GM12878 (cell line): Measurements from ENCODE around the gene CCL11.

Experiments used
- HDGF ChIP-seq: fragments of 450-650 bp; IDR thresholded peaks from 2 replicates; pipeline ENCODE4 v1.6.1; 2016; ENCODE audit warnings: antibody characterized with exemption
- KDM1A ChIP-seq: fragments of 200-600 bp; sonication (generic); IDR thresholded peaks from 2 replicates; pipeline ENCODE4 v1.6.1; 2016; ENCODE audit warnings: borderline replicate concordance

GRCh38 chr17:34242587-34243363 lies 42.8 kb upstream of the CCL11 start:
- TF ChIP-seq HDGF (no peak), KDM1A (no peak)
